ENCODE measurements around the gene ENPP7. TPM values are rescaled to one million over a fixed set of nuclear protein-coding genes. Genes with fewer than 3 reads are reported as not detected.

The ENPP7 gene
- polyA plus RNA-seq, 3 donors, result not detected

DNA sequence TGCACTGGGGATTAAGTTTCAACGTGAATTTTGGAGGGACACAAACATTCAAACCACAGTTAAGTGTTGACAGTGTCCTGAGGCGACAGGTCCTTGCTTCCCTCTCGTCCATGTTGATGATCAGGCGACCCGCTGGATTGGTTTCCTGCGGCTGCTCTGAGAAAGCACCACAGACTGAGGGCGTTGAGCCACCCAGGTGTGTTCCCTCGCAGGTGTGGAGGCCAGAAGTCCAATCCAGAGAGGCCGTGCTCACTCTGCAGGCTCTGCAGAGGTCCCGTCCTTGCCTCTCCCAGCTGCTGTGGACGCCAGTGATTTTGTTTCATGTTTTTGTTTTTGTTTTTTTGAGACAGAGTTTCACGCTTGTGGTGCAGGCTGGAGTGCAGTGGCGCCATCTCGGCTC, 24.8 kb downstream of the ENPP7 start:
- H3K4me2 ChIP-seq (replicated peaks; ENCODE audit: extremely low read depth, low read length, poor library complexity, severe bottlenecking), result no peak overlapping the region
- 84% methylated on average over 9 of the region's 14 CpGs for WGBS (ENCODE audit: insufficient coverage)
- no peak for DNase-seq
- no peaks in the 10 kb centered on the region for H3K36me3 Mint-ChIP-seq
- H3K27ac Mint-ChIP-seq, result no peak overlapping the region
- no peaks in the 10 kb centered on the region for H3K4me1 ChIP-seq (ENCODE audit: control insufficient read depth in 1 of 2, insufficient read depth in 2 of 2, low read length in 2 of 2)
- no peaks in the 10 kb centered on the region for H3K9me3 ChIP-seq (replicated peaks in 1 of 2; ENCODE audit: control insufficient read depth in 1 of 2, insufficient read depth in 1 of 2, low read length in 2 of 2)
- H3K27me3 Mint-ChIP-seq (ENCODE audit: low read depth in 3 of 3), result peaks cover 23 to 47% (median 43%) of the 10 kb centered on the region in 3 donors
- TF ChIP-seq, protein P1, sequence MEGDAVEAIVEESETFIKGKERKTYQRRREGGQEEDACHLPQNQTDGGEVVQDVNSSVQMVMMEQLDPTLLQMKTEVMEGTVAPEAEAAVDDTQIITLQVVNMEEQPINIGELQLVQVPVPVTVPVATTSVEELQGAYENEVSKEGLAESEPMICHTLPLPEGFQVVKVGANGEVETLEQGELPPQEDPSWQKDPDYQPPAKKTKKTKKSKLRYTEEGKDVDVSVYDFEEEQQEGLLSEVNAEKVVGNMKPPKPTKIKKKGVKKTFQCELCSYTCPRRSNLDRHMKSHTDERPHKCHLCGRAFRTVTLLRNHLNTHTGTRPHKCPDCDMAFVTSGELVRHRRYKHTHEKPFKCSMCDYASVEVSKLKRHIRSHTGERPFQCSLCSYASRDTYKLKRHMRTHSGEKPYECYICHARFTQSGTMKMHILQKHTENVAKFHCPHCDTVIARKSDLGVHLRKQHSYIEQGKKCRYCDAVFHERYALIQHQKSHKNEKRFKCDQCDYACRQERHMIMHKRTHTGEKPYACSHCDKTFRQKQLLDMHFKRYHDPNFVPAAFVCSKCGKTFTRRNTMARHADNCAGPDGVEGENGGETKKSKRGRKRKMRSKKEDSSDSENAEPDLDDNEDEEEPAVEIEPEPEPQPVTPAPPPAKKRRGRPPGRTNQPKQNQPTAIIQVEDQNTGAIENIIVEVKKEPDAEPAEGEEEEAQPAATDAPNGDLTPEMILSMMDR (IDR thresholded peaks at IDR 0.05), result no peak
- no peaks in the 10 kb centered on the region for H3K36me3 ChIP-seq (replicated peaks in 1 of 2; ENCODE audit: control insufficient read depth in 1 of 2, insufficient read depth in 2 of 2, low read length in 2 of 2)
- H3K79me2 ChIP-seq (ENCODE audit: insufficient read depth, low read length), result no peaks in the 10 kb centered on the region
- H3K4me3 Mint-ChIP-seq, result no peak overlapping the region
- intact Hi-C loops (cut with micrococcal nuclease), result no loop called here
- H3K9ac ChIP-seq (ENCODE audit: insufficient read depth, low read length, poor library complexity, severe bottlenecking), result no peak overlapping the region
- H3K9me3 Mint-ChIP-seq, result peaks cover 0 to 6% (median 0%) of the 10 kb centered on the region in 7 donors
- H3K27me3 ChIP-seq (ENCODE audit: control insufficient read depth in 2 of 2, insufficient read depth in 2 of 2, low read length in 2 of 2), result peaks cover 6 to 22% of the 10 kb centered on the region in 2 donors
- no peaks in the 10 kb centered on the region for H4K20me1 ChIP-seq (ENCODE audit: insufficient read depth, low read length)
- H3K27ac ChIP-seq (ENCODE audit: low read depth in 1 of 2, low read length in 2 of 2), result no peak overlapping the region
- H2AFZ ChIP-seq (ENCODE audit: insufficient read depth, low read depth, low read length, poor library complexity, severe bottlenecking), result no peak overlapping the region
- peaks cover 2% of the 10 kb centered on the region for H3K4me1 Mint-ChIP-seq
- H3K4me3 ChIP-seq (replicated peaks in 1 of 3; ENCODE audit: low read depth in 2 of 3, low read length in 3 of 3), result no peak overlapping the region

DNA sequence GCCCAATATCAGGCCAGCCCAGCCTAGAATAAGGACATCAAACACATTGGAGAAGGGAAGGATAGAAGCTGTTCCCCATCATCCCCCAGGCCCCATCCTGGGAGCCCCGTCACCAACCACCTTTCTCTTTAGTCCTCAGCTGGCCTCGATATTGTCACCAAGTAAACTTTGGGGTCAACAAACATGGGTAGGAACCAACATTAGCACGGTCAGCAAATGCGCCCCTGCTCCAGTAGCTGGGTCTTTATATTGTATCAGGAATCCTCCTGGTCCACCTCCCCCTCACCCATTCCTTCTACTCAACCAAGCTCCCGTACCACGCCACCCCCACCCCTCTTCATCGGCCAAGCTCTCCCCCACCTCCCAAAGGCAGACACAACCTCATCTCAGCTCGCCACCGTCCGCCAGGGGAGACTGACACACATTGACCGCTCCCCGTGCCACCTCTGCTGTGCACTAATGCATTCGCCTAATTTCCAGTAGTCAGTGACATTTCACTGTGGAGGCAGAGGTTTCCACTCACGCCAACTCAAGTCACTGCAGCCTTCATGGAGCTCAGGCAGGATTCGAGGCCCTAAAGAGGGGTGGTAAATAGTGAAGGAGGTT, 26.5 kb downstream of the ENPP7 start:
- no peak overlapping the region for H3K27ac Mint-ChIP-seq
- 98% methylated on average over 7 of the region's 15 CpGs for WGBS (ENCODE audit: insufficient coverage)
- peaks cover 8 to 30% (median 30%) of the 10 kb centered on the region in 3 donors for H3K27me3 Mint-ChIP-seq (ENCODE audit: low read depth in 3 of 3)
- Histone ChIP-seq H3K4me1 (ENCODE audit: control insufficient read depth in 1 of 2, insufficient read depth in 2 of 2, low read length in 2 of 2) (no peaks in the 10 kb centered on the region), H3K4me3 (replicated peaks in 1 of 3; ENCODE audit: low read depth in 2 of 3, low read length in 3 of 3) (no peak overlapping the region), H3K9ac (ENCODE audit: insufficient read depth, low read length, poor library complexity, severe bottlenecking) (no peak overlapping the region), H3K4me2 (replicated peaks; ENCODE audit: extremely low read depth, low read length, poor library complexity, severe bottlenecking) (no peak overlapping the region), H3K36me3 (replicated peaks in 1 of 2; ENCODE audit: control insufficient read depth in 1 of 2, insufficient read depth in 2 of 2, low read length in 2 of 2) (no peaks in the 10 kb centered on the region), H3K9me3 (replicated peaks in 1 of 2; ENCODE audit: control insufficient read depth in 1 of 2, insufficient read depth in 1 of 2, low read length in 2 of 2) (no peaks in the 10 kb centered on the region), H3K79me2 (ENCODE audit: insufficient read depth, low read length) (no peaks in the 10 kb centered on the region), H3K27me3 (ENCODE audit: control insufficient read depth in 2 of 2, insufficient read depth in 2 of 2, low read length in 2 of 2) (peaks cover 0 to 6% of the 10 kb centered on the region in 2 donors), H4K20me1 (ENCODE audit: insufficient read depth, low read length) (no peaks in the 10 kb centered on the region), H2AFZ (ENCODE audit: insufficient read depth, low read depth, low read length, poor library complexity, severe bottlenecking) (no peak overlapping the region), H3K27ac (ENCODE audit: low read depth in 1 of 2, low read length in 2 of 2) (no peak overlapping the region)
- intact Hi-C loops (cut with micrococcal nuclease), result no loop called here
- no peak overlapping the region for H3K4me3 Mint-ChIP-seq
- no peaks in the 10 kb centered on the region for H3K4me1 Mint-ChIP-seq
- H3K9me3 Mint-ChIP-seq, result peaks cover 0 to 2% (median 0%) of the 10 kb centered on the region in 7 donors
- H3K36me3 Mint-ChIP-seq, result no peaks in the 10 kb centered on the region
- no peak for DNase-seq
- TF ChIP-seq, protein P1 (IDR thresholded peaks at IDR 0.05), result no peak
